ENCODE data around the gene ARHGEF17. TPM values are rescaled to one million over a fixed set of nuclear protein-coding genes. Genes with fewer than 3 reads are reported as not detected.

Gene ARHGEF17
- total and polyA plus RNA-seq, 2 of the 8 experiments (the other 6 are each of a cell fraction or from before 2014, with no cell fraction given) = 11.3 to 14.6 TPM

DNA sequence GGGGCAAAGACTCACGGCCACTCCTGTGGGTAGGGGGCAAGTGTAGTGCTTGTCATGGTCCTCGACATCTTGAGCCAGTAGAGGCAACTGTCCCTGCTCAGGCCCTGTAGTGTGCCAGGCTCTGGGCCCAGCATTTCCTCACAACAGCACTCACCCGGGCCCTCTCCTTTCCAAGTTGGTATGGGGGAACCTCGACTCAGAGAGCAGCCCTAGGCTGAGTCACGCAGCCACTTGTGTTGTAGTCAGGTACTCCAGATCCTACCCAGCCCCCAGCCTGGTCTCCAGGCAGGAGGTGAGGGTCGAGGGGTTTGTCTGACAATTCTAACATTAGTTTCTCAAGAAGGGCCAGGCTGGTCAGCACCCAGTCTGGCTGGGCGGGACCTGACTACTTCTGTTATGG, 72.3 kb downstream of the ARHGEF17 start (continued):
- TF ChIP-seq, protein P1, sequence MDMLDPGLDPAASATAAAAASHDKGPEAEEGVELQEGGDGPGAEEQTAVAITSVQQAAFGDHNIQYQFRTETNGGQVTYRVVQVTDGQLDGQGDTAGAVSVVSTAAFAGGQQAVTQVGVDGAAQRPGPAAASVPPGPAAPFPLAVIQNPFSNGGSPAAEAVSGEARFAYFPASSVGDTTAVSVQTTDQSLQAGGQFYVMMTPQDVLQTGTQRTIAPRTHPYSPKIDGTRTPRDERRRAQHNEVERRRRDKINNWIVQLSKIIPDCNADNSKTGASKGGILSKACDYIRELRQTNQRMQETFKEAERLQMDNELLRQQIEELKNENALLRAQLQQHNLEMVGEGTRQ (IDR thresholded peaks at IDR 0.05; ENCODE audit: low read length) = no peak
- TF ChIP-seq CEBPB (IDR thresholded peaks at IDR 0.05; ENCODE audit: low read depth, low read length) = no peak
- TF ChIP-seq CHD1 (IDR thresholded peaks at IDR 0.05; ENCODE audit: low read depth, low read length) = no peak
- no peak for TF ChIP-seq SUZ12 (IDR thresholded peaks at IDR 0.05; ENCODE audit: low read length)
- no peak for TF ChIP-seq POU5F1 (IDR thresholded peaks at IDR 0.05; ENCODE audit: low read depth, low read length)
- TF ChIP-seq ZNF274 (IDR thresholded peaks at IDR 0.05; ENCODE audit: borderline replicate concordance, extremely low read depth, low read length) = no peak
- TF ChIP-seq TBP (IDR thresholded peaks at IDR 0.05; ENCODE audit: low read depth, low read length) = no peak
- no peak for TF ChIP-seq SAP30 (IDR thresholded peaks at IDR 0.05; ENCODE audit: insufficient read depth, insufficient replicate concordance, low read length)

All from H1 (cell line).